ENCODE measurements around the gene CPZ. TPM values are rescaled to one million over a fixed set of nuclear protein-coding genes. Genes with fewer than 3 reads are reported as not detected.

Gene CPZ
- total and polyA plus RNA-seq, 2 of the 4 experiments (the other 2 are of a cell fraction) = 0.90 to 10.3 TPM

GRCh38 chr4:8639021-8639420, 46.5 kb downstream of the CPZ start:
- Histone ChIP-seq H3K56ac (ENCODE audit: extremely low read depth, insufficient read depth, low read length) (no peak overlapping the region), H3K14ac (replicated peaks; ENCODE audit: low read depth, low read length) (no peak overlapping the region), H3K27ac (ENCODE audit: insufficient read depth, low read length) (no peak overlapping the region), H3K4me3 (ENCODE audit: insufficient read depth, low read depth, low read length) (no peak overlapping the region), H3K18ac (ENCODE audit: low read depth, low read length) (no peak overlapping the region), H4K20me1 (ENCODE audit: insufficient read depth, low read length) (no peaks in the 10 kb centered on the region), H3K4me1 (ENCODE audit: control insufficient read depth, insufficient read depth, low read length) (no peaks in the 10 kb centered on the region), H2BK15ac (ENCODE audit: low read depth, low read length) (no peak overlapping the region), H2BK120ac (ENCODE audit: low read depth, low read length) (no peak overlapping the region), H2AK9ac (replicated peaks; ENCODE audit: low read depth, low read length, poor library complexity) (no peak overlapping the region), H4K5ac (ENCODE audit: low read depth, low read length) (no peak overlapping the region), H3K4ac (ENCODE audit: low read depth, low read length) (no peak overlapping the region), H3K36me3 (ENCODE audit: control insufficient read depth, insufficient read depth, low read length) (no peaks in the 10 kb centered on the region), H2BK20ac (ENCODE audit: low read depth, low read length) (no peak overlapping the region), H2AK5ac (ENCODE audit: low read depth, low read length) (no peak overlapping the region), H4K91ac (ENCODE audit: insufficient read depth, low read depth, low read length) (no peak overlapping the region), H3K23ac (ENCODE audit: low read depth, low read length) (no peak overlapping the region), H3K27me3 (ENCODE audit: control insufficient read depth, insufficient read depth, low read length) (peaks cover 10% of the 10 kb centered on the region; the same call in 1 of the 2 replicates), H3K9me3 (ENCODE audit: control insufficient read depth, insufficient read depth, low read length) (no peaks in the 10 kb centered on the region), H3K9me1 (ENCODE audit: insufficient read depth, low read length) (no peaks in the 10 kb centered on the region), H3K9ac (ENCODE audit: low read depth, low read length) (no peak overlapping the region), H2AFZ (replicated peaks; ENCODE audit: low read length, poor library complexity) (no peak overlapping the region), H4K8ac (ENCODE audit: low read depth in 2 of 2, low read length in 2 of 2) (no peak overlapping the region), H3K79me1 (ENCODE audit: low read depth in 1 of 2, low read length in 2 of 2) (no peaks in the 10 kb centered on the region), H2BK5ac (ENCODE audit: low read depth, low read length, poor library complexity, severe bottlenecking) (no peak overlapping the region), H3K4me2 (ENCODE audit: low read depth, low read length) (no peak overlapping the region)
- dilution Hi-C loops (cut with HindIII; ENCODE audit: low sequenced_read_pairs, unreplicated experiment) (no loop called here), in situ Hi-C loops (cut with MboI; ENCODE audit: low sequenced_read_pairs) (no loop called here), intact Hi-C loops (cut with micrococcal nuclease) (no loop called here)
- TF ChIP-seq RFX5 (IDR thresholded peaks at IDR 0.05; ENCODE audit: low read depth, low read length) (no peak), MAFK (IDR thresholded peaks at IDR 0.05; ENCODE audit: low read depth, low read length) (no peak), CTCF (conservative IDR thresholded peaks at IDR 0.05; ENCODE audit: low read depth, low read length) (no peak), ELK1 (IDR thresholded peaks at IDR 0.05; ENCODE audit: borderline replicate concordance, low read depth, low read length) (no peak), RCOR1 (IDR thresholded peaks at IDR 0.05; ENCODE audit: insufficient replicate concordance, low read length) (no peak)
- BruUV-seq (replicated peaks) = no TSS peak
- ChIA-PET POLR2A (ENCODE audit: unreplicated experiment) (no interaction called here), CTCF (no interaction called here)
- ATAC-seq (ENCODE audit: low read depth) (no peak), DNase-seq (no peak)
- 56% methylated on average over 9 of the region's 10 CpGs; no CpG with 5 or more reads in 1 of the 2 experiments for WGBS, 2 experiments (ENCODE audit: extremely low coverage in 2 of 2, insufficient read length in 1 of 2)
